Immature natural killer cell (primary cell): ENCODE results near the gene GH2. TPM values are rescaled to one million over a fixed set of nuclear protein-coding genes. Genes with fewer than 3 reads are reported as not detected.
A peak's percentile ranks its signal among the peaks of the same experiment; 100 is the strongest.
"Not testable (repeated sequence)": the region's sequence is repeated elsewhere in the genome, so short reads cannot be mapped to it uniquely, and the experiment has no call there.

Source experiments
- DNase-seq, 3 donors: peaks; one replicate each; pipeline ENCODE4 v3.0.0; 2022; ENCODE audit warnings: mixed read lengths in 1 of 3
- H3K27ac Mint-ChIP-seq, 6 donors: one replicate each; pipeline ENCODE4 v1.8.0; 2020; ENCODE audit warnings: mixed read lengths in 6 of 6, mild to moderate bottlenecking in 5 of 6, inconsistent platforms in 4 of 6, moderate library complexity in 3 of 6
- H3K27me3 Mint-ChIP-seq, 3 donors: one replicate each; pipeline ENCODE4 v1.8.0; 2020 to 2021; ENCODE audit warnings: low read depth in 3 of 3, mild to moderate bottlenecking in 3 of 3, mixed read lengths in 3 of 3, moderate library complexity in 3 of 3, inconsistent platforms in 1 of 3
- H3K36me3 Mint-ChIP-seq, 3 donors: one replicate each; pipeline ENCODE4 v1.8.0; 2020; ENCODE audit warnings: mixed read lengths in 3 of 3, inconsistent platforms in 2 of 3, mild to moderate bottlenecking in 2 of 3
- H3K4me1 Mint-ChIP-seq, 2 donors: one replicate each; pipeline ENCODE4 v1.8.0; 2020; ENCODE audit warnings: inconsistent platforms in 2 of 2, mild to moderate bottlenecking in 2 of 2, mixed read lengths in 2 of 2, moderate library complexity in 1 of 2
- H3K4me3 Mint-ChIP-seq, 5 donors: one replicate each; pipeline ENCODE4 v1.8.0; 2020; ENCODE audit warnings: mild to moderate bottlenecking in 5 of 5, mixed read lengths in 5 of 5, inconsistent platforms in 3 of 5, moderate library complexity in 3 of 5
- H3K9me3 Mint-ChIP-seq, 6 donors: one replicate each; pipeline ENCODE4 v1.8.0; 2020; ENCODE audit warnings: mild to moderate bottlenecking in 6 of 6, mixed read lengths in 6 of 6, inconsistent platforms in 4 of 6, moderate library complexity in 3 of 6
- polyA plus RNA-seq, 3 donors: library from polyadenylated mRNA; unstranded; fragments of 300-500 nt; fragmentation: Illumina TruSeq; gene quantifications; one replicate each; pipeline ENCODE4 v1.2.3, GENCODE V29; 2021

Gene GH2
- polyA plus RNA-seq, 3 donors from 2014 or later: not detected

DNA sequence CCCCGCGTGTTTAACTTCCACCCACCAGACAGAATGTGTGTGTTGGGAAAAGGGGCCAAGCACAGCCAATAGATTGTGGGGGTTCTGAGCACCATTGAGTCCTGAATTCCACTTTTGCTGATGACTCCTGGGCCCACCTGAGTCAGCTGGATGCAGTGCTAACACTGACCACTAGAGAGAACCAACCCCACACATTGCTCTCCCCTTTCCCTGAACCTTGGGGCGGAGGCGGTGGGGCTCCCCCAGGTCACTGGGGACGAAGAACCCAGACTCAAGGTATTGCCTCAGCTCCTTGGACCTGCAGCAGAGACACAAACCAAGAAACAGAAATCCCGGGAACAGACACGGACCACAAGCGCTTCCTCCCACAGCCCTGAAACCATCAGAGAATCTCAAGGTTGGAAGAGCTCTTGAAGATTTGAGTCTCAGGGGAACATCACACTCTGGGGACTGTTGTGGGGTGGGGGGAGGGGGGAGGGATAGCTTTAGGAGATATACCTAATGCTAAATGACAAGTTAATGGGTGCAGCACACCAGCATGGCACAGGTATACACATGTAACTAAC is 7.6 kb downstream of the GH2 start:
- not testable (repeated sequence) for H3K9me3 Mint-ChIP-seq, H3K4me3 Mint-ChIP-seq, H3K4me1 Mint-ChIP-seq, DNase-seq, H3K27me3 Mint-ChIP-seq, H3K27ac Mint-ChIP-seq, H3K36me3 Mint-ChIP-seq

DNA sequence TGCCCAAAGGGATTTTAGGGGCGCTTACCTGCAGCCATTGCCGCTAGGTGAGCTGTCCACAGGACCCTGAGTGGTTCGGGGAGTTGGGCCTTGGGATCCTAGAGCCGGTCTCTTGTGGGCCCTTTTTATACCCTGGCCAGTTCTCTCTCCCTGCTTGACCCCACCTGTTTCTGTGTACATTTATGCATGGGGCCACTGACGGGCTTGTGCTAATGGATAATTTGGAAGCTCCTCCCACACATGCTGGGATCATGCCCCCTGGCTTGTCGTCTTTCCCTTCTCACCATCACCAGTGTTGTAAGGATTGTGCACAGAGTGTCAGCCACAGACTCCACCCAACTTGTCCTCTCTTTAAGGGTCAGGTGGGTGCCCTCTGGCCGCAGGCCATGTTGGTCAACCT is 8.2 kb downstream of the GH2 start, which contains the start of gene CSH2:
Gene CSH2 (minus strand): TSS at position 101 of the 400 bp plus-strand sequence. CDS start 63 bp downstream, at position 38.
- not testable (repeated sequence) for DNase-seq, H3K4me3 Mint-ChIP-seq, H3K4me1 Mint-ChIP-seq, H3K9me3 Mint-ChIP-seq, H3K36me3 Mint-ChIP-seq, H3K27ac Mint-ChIP-seq, H3K27me3 Mint-ChIP-seq

DNA sequence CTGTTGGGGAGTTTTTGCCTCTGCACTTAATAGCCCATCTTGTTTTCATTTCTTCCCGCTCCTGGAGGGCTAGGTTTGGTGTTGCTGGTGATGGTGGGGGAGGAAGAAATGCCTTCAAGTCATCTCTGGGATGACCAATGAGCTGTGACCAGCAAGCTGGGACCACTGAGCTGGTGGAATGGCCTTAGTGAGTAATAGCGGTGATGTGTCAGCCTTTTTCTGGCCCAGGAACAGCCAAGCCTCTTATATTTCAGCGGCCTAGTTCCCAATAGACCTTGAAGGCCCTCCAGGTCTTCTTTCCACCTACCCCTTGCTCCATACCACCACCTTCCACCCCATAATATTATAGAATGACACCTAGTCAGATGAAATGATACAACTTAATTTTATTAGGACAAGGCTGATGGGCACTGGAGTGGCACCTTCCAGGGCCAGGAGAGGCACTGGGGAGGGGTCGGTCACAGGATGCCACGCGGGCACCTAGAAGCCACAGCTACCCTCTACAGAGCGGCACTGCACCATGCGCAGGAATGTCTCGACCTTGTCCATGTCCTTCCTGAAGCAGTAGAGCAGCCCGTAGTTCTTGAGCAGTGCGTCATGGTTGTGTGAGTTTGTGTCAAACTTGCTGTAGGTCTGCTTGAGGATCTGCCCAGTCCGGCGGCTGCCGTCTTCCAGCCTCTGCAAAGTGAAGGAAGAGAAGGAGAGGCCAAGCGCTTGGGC is 9.9 kb downstream of the GH2 start:
- H3K4me3 Mint-ChIP-seq, DNase-seq, H3K4me1 Mint-ChIP-seq, H3K27me3 Mint-ChIP-seq, H3K36me3 Mint-ChIP-seq, H3K27ac Mint-ChIP-seq, H3K9me3 Mint-ChIP-seq: not testable (repeated sequence)

DNA sequence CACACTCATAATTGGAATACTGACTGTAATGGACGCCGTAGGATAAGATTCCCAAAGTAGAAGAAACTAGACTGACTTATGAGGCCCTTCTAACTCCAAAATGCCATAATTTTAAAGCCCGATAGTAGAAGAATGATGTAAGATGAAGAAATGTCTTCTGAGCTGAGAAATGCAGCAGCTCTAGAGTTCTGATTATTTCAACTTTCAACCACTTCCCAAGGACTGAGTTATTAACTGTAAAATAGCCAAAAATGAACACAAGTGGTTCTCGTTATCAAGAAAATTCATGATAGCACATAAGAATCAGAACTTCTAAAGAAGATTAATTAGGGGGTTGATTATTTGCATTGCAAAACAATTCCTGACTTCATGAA is 11.5 kb downstream of the GH2 start:
- DNase-seq, H3K4me1 Mint-ChIP-seq, H3K9me3 Mint-ChIP-seq, H3K27ac Mint-ChIP-seq, H3K36me3 Mint-ChIP-seq, H3K27me3 Mint-ChIP-seq, H3K4me3 Mint-ChIP-seq: not testable (repeated sequence)

DNA sequence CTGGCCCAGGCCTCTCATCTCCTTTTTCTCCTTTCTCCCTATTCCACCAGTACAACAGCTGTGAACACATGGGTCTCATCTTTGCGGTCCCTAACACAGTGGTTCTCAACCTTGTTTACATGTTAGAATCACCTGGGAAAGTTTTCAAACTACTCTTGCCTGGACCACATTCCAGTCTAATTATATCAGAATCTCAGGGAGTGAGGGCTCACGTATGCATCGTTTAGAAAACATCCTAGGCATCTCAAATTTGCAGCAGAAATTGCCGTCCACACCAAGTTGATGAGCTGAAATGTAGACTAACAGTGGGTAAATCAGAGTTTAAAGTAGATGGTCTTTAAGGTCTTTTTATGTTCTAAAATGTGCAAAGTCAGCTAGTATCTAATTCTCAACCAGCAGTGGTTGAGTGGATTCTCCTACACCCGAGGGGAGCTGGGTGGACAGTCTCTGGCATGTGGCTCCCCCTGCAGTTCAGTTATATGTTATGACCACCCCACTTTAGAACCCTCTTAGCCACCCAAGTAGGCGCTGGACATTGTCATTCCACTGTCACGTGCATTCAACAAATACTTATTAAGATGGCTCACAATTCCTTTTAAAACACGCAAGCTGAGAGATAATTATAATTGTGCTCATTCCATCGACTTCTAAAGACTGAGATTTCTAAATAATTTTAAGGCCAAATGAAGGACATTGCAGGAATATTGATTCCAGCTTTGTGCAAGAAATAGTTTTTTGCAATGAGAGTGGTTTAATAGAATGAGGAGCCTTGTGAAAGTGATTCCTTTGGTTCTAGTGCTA is 12.1 kb downstream of the GH2 start:
- not testable (repeated sequence) for H3K9me3 Mint-ChIP-seq, DNase-seq, H3K27ac Mint-ChIP-seq, H3K36me3 Mint-ChIP-seq, H3K4me3 Mint-ChIP-seq, H3K27me3 Mint-ChIP-seq, H3K4me1 Mint-ChIP-seq

DNA sequence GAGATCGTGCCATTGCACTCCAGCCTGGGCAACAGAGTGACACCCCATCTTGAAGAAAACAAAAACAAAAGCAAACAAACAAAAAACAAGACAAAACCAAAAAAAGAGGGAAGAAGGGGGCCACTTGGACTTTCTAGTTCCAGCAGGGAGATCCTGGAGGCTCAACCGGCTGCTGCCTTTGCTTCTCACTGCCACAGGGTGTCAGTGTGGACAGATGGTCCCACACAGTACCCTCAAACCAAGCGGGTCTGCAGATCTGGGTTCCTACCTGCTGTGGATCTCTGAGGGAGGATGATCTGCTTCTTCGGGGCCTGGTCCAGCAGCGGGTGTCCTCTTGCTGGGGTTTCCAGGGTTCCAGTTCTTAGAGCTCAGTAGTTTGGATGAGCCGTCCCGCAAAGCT is 15.1 kb downstream of the GH2 start:
- not testable (repeated sequence) for H3K27ac Mint-ChIP-seq, H3K4me1 Mint-ChIP-seq, DNase-seq, H3K36me3 Mint-ChIP-seq, H3K4me3 Mint-ChIP-seq, H3K27me3 Mint-ChIP-seq, H3K9me3 Mint-ChIP-seq

DNA sequence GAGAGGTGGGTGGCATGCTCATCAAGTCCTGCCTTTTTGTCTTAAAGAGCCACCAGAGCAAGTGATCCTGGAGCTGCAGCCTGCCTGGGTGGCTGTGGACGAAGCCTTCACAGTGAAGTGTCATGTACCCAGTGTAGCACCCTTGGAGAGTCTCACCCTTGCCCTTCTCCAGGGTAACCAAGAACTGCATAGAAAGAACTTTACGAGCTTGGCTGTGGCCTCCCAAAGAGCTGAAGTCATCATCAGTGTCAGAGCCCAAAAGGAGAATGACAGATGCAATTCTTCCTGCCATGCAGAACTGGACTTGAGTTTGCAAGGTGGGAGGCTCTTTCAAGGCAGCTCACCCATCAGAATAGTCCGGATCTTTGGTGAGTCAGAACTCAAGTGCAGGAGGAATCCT is 22.5 kb downstream of the GH2 start:
- H3K36me3 Mint-ChIP-seq: no peaks in the 10 kb centered on the region
- H3K4me3 Mint-ChIP-seq: no peak overlapping the region
- H3K27ac Mint-ChIP-seq: no peak overlapping the region
- no peaks in the 10 kb centered on the region for H3K27me3 Mint-ChIP-seq
- H3K9me3 Mint-ChIP-seq: no peaks in the 10 kb centered on the region
- DNase-seq: no peak
- no peaks in the 10 kb centered on the region for H3K4me1 Mint-ChIP-seq

DNA sequence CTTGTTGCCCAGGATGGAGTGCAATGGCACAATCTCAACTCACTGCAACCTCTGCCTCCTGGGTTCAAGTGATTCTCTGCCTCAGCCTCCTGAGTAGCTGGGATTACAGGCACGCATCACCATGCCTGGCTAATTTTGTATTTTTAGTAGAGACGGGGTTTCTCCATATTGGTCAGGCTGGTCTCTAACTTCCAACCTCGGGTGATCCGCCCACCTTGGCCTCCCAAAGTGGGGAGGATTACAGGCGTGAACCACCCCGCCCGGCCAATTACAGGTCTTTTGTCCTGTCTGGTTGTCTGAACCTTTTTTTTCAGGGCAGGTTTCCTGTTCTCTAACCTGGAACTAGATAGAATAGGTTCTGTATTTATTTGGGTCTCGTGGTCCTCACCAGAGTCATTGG is 25.3 kb downstream of the GH2 start:
- not testable (repeated sequence) for DNase-seq, H3K27ac Mint-ChIP-seq, H3K4me3 Mint-ChIP-seq, H3K36me3 Mint-ChIP-seq, H3K27me3 Mint-ChIP-seq, H3K4me1 Mint-ChIP-seq, H3K9me3 Mint-ChIP-seq

DNA sequence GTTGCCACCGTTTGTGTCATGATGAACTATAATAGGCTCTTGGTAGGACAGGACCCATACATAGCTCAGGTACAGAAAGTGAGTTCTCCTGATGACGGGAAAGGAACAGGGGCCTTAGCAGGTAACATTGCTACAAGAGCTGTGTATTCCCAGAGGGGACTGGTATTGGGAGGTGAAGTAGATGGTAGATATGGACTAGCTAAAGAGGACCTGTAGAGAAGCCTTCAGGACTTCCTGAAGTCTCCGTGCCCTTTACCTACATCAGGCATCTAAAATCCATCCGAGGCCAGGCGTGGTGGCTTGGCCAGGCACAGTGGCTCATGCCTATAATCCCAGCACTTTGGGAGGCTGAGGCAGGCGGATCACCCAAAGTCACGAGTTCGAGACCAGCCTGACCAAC is 26.6 kb downstream of the GH2 start:
- no peaks in the 10 kb centered on the region for H3K27me3 Mint-ChIP-seq
- no peak overlapping the region for H3K4me3 Mint-ChIP-seq
- H3K27ac Mint-ChIP-seq: no peak overlapping the region
- H3K9me3 Mint-ChIP-seq: no peaks in the 10 kb centered on the region
- H3K4me1 Mint-ChIP-seq: no peaks in the 10 kb centered on the region
- H3K36me3 Mint-ChIP-seq: no peaks in the 10 kb centered on the region
- DNase-seq: no peak

DNA sequence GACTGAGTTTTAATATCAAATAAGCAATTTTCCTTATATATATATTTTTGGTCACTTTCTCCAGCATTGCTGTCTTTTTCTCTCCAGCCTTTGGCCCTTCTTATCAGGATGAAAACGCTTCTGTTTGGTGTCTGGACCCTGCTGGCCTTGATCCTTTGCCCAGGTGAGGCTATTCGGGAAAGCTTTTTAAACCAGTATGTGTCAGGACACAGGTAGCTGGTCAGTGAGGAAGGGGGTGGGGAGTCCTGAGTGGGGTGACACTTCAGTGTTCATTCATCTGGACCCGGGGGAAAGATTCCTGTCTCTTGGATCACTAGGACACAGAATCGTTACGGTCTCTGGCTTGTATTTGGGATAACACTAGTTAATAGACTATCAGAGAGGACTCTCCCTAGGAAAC is 27.0 kb downstream of the GH2 start:
- H3K27ac Mint-ChIP-seq: no peak overlapping the region
- H3K4me3 Mint-ChIP-seq: no peak overlapping the region
- no peaks in the 10 kb centered on the region for H3K4me1 Mint-ChIP-seq
- no peaks in the 10 kb centered on the region for H3K27me3 Mint-ChIP-seq
- DNase-seq: no peak
- no peaks in the 10 kb centered on the region for H3K9me3 Mint-ChIP-seq
- H3K36me3 Mint-ChIP-seq: no peaks in the 10 kb centered on the region

DNA sequence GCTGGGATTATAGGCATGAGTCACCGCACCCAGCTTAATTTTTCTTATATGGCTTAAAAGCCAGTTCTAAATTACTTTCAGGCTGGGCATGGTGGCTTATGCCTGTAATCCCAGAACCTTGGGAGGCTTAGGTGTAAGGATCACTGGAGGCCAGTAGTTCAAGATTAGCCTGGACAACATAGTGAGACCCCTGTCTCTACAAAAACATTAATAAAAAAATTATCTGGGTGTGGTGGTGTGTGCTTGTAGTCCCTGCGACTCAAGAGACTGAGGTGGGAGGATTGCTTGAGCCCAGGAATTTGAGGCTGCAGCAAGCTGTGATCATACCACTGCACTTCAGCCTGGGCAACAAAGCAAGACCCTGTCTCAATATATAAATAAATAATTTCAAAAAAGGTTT is 28.5 kb downstream of the GH2 start:
- Mint-ChIP-seq H3K36me3 (no peaks in the 10 kb centered on the region), H3K9me3 (peaks cover 0 to 2% (median 0%) of the 10 kb centered on the region in 6 donors), H3K4me3 (no peak overlapping the region), H3K4me1 (peaks cover 8 to 9% of the 10 kb centered on the region in 2 donors), H3K27ac (peak overlapping the region in 1 of 6 donors; percentile 17), H3K27me3 (peaks cover 3 to 4% (median 3%) of the 10 kb centered on the region in 3 donors)
- no peak for DNase-seq

DNA sequence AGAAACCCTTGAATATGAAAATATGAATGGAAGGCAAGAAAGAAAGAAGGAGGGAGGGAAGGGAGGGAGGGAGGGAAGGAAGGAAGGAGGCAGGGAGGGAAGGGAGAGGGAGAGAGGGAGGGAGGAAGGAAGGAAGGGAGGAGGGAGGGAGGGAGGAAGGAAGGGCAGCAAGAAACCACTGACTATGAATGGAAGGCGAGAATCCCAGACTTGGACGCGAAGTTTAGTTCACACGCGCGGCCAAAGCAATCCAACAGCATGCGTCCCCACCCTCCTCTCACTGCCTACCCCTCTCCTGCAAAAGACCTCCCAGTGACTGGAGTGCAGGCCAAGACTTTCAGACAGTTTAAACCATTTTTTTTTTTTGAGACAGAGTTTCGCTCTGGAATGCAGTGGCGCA is 31.3 kb downstream of the GH2 start:
- peaks cover 0 to 2% (median 0%) of the 10 kb centered on the region in 6 donors for H3K9me3 Mint-ChIP-seq
- peak overlapping the region in 1 of 5 donors; percentile 38 for H3K4me3 Mint-ChIP-seq
- peaks cover 15 to 16% of the 10 kb centered on the region in 2 donors for H3K4me1 Mint-ChIP-seq
- DNase-seq: no peak
- no peaks in the 10 kb centered on the region for H3K36me3 Mint-ChIP-seq
- no peak overlapping the region for H3K27ac Mint-ChIP-seq
- H3K27me3 Mint-ChIP-seq: peaks cover 4 to 7% (median 5%) of the 10 kb centered on the region in 3 donors

DNA sequence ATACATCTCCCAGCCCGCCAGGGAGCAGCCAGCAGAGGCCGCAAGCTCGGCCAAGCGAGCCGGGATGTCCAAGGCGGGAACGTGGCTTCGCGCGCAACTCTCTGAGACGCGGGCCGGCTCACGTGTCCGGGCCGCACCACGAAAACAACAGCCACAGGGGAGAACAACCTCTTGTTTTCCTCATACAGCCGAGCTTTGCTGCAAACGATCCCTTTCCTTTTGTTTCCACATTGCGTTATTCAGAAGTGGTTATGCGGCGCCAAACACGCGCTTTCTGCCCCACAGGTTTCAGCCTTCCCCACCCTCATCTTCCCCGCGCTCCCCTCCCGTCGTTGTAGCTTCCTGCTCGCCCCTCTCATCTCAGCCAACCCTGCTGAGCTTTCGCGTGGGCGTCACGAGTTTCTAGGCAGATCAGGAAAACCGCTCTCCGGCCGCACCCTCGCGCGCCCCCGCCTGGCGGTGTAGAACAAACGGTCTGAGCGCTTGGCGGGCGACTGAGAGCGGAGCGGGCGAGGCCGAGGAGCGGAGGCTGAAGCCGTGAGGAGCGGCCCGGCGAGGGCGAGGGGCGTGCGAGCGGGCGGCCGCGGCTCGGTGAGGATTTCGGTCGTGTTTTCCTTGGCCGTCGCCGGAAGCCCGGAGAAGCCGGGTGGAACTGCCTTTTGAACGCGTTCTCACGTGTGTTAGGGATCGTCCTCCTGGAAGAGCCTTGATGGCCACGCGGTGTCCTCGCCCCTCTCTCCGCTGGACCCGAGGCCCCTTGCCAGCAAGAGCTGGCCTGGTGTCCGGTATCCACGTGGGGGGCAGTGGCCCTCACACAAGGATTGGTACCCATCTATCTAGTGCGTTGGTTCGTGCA is 32.7 kb downstream of the GH2 start:
- Mint-ChIP-seq H3K36me3 (no peaks in the 10 kb centered on the region), H3K9me3 (peaks cover 0 to 2% (median 0%) of the 10 kb centered on the region in 6 donors), H3K27ac (peak overlapping the region; percentile 90 to 97 (median 96)), H3K4me3 (peak overlapping the region; percentile 77 to 91 (median 88)), H3K4me1 (peaks cover 19% of the 10 kb centered on the region in 2 donors), H3K27me3 (peaks cover 4 to 7% (median 5%) of the 10 kb centered on the region in 3 donors)
- DNase-seq: peak; percentile 93 to 95 (median 94)
